Cardiac muscle cell (in vitro differentiated cells and primary cell): ENCODE data around the gene CCDC69. TPM values are rescaled to one million over a fixed set of nuclear protein-coding genes. Genes with fewer than 3 reads are reported as not detected.

ENCODE experiments used
- DNase-seq, 2 donors: peaks; one replicate each; pipeline versions ENCODE4 v3.0.0 to v3.0.0-alpha.2; 2010 to 2017; ENCODE audit warnings: low read depth in 1 of 2, low spot score in 1 of 2
- H3K27ac ChIP-seq: fragments of 200-600 bp; sonication (generic); 2 replicates; pipeline ENCODE4 v1.5.1; 2016
- H3K27me3 ChIP-seq: fragments of 200-600 bp; sonication (generic); 2 replicates; pipeline ENCODE4 v1.6.0; 2016; ENCODE audit warnings: control low read depth
- H3K36me3 ChIP-seq: fragments of 200-600 bp; sonication (generic); 2 replicates; pipeline ENCODE4 v1.5.1; 2016; ENCODE audit warnings: control low read depth
- H3K4me1 ChIP-seq: fragments of 200-600 bp; sonication (generic); 2 replicates; pipeline ENCODE4 v1.8.1; 2017; ENCODE audit warnings: low read depth, mild to moderate bottlenecking, mixed run types
- H3K4me3 ChIP-seq: fragments of 200-600 bp; sonication (generic); 2 replicates; pipeline ENCODE4 v1.5.1; 2016; ENCODE audit warnings: mild to moderate bottlenecking
- H3K9me3 ChIP-seq: fragments of 200-600 bp; sonication (generic); 2 replicates; pipeline ENCODE4 v1.5.1; 2017; ENCODE audit warnings: low read depth, mild to moderate bottlenecking, control low read depth
- polyA plus RNA-seq: library from polyadenylated mRNA; unstranded; fragments of >200 nt; fragmentation: Nextera tagmentation; extraction: Ambion mirVana; gene quantifications from 2 replicates; pipeline ENCODE4 v1.2.1, GENCODE V29; 2016
- total RNA-seq: library from RNA; depleted of rRNA; stranded (reverse); fragments of >200 nt; gene quantifications from 2 replicates; pipeline ENCODE4 v1.2.3, GENCODE V29; 2016
- TF ChIP-seq, protein P1 (sequence below): IDR thresholded peaks from 2 replicates; pipeline ENCODE4 v1.5.1; 2012; ENCODE audit warnings: low read depth, mild to moderate bottlenecking, low read length

The CCDC69 gene
- total and polyA plus RNA-seq, 2 experiments from 2014 or later = 70.4 to 104 TPM

DNA sequence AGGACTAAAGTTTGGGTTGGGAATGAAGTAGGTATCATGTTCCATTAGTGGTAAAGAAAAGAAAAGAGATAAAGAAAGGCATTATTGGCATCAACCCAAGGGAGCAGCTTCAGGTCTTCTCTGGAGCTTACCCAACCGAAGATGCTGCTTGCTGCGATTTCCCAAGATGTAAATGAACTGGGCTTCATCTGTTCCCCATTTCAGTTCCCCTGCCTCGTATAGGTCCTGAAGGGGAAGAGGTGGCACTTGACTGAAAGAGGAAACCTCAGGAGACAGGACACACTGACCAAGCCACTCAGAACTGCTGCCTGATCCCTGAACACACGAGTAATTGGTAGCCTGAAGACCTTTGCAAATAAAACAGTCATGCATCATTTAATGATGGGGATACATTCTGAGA, 90.9 kb downstream of the CCDC69 start:
- peaks cover 96% of the 10 kb centered on the region for H3K36me3 ChIP-seq
- no peak for DNase-seq

More for the DNA sequence above, 90.9 kb downstream of the CCDC69 start:
- Histone ChIP-seq H3K27me3 (no peaks in the 10 kb centered on the region), H3K9me3 (no peaks in the 10 kb centered on the region), H3K4me1 (no peaks in the 10 kb centered on the region), H3K4me3 (no peak overlapping the region), H3K27ac (no peak overlapping the region)
- TF ChIP-seq, protein P1, sequence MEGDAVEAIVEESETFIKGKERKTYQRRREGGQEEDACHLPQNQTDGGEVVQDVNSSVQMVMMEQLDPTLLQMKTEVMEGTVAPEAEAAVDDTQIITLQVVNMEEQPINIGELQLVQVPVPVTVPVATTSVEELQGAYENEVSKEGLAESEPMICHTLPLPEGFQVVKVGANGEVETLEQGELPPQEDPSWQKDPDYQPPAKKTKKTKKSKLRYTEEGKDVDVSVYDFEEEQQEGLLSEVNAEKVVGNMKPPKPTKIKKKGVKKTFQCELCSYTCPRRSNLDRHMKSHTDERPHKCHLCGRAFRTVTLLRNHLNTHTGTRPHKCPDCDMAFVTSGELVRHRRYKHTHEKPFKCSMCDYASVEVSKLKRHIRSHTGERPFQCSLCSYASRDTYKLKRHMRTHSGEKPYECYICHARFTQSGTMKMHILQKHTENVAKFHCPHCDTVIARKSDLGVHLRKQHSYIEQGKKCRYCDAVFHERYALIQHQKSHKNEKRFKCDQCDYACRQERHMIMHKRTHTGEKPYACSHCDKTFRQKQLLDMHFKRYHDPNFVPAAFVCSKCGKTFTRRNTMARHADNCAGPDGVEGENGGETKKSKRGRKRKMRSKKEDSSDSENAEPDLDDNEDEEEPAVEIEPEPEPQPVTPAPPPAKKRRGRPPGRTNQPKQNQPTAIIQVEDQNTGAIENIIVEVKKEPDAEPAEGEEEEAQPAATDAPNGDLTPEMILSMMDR = no peak

Other genes starting within 250 kb of the CCDC69 start
- gene GPX3, start 203.5 kb downstream of the CCDC69 start, total RNA-seq = 46.6 and 73.7 TPM in 2 replicates
- gene GPX3, start 203.5 kb downstream of the CCDC69 start, polyA plus RNA-seq = 79.8 and 121 TPM in 2 replicates
- gene TNIP1, start 143.1 kb downstream of the CCDC69 start, total RNA-seq = 134 and 147 TPM in 2 replicates
- 94.9 and 104 TPM in 2 replicates for gene TNIP1, start 143.1 kb downstream of the CCDC69 start, polyA plus RNA-seq
- 628 and 658 TPM in 2 replicates for gene ANXA6, start 66.3 kb downstream of the CCDC69 start, total RNA-seq
- gene ANXA6, start 66.3 kb downstream of the CCDC69 start, polyA plus RNA-seq = 404 and 448 TPM in 2 replicates
- 53.7 and 56.3 TPM in 2 replicates for gene GM2A, start 29.1 kb upstream of the CCDC69 start, total RNA-seq
- gene GM2A, start 29.1 kb upstream of the CCDC69 start, polyA plus RNA-seq = 34.3 and 36.5 TPM in 2 replicates
- gene SLC36A3, start 79.7 kb upstream of the CCDC69 start, total RNA-seq = not detected in 2 replicates
- gene SLC36A3, start 79.7 kb upstream of the CCDC69 start, polyA plus RNA-seq = not detected in 2 replicates
- gene SLC36A2, start 123.5 kb upstream of the CCDC69 start, total RNA-seq = not detected in 2 replicates
- gene SLC36A2, start 123.5 kb upstream of the CCDC69 start, polyA plus RNA-seq = not detected in 2 replicates
- 6.1 and 8.8 TPM in 2 replicates for gene SLC36A1, start 223.5 kb upstream of the CCDC69 start, total RNA-seq
- 2.2 and 3.4 TPM in 2 replicates for gene SLC36A1, start 223.5 kb upstream of the CCDC69 start, polyA plus RNA-seq